Measurements from ENCODE around the gene CFAP410.

Gene CFAP410

GRCh38 chr21:44329971-44330681, 9.1 kb downstream of the CFAP410 start:
- DNase-seq: no peak

- DNase-seq: no peak
These were observed 9.9 kb downstream of the CFAP410 start for GRCh38 chr21:44329086-44329889.

- no peak for DNase-seq
These were observed 10.8 kb downstream of the CFAP410 start for GRCh38 chr21:44328242-44328895.

GRCh38 chr21:44327603-44327974, 11.6 kb downstream of the CFAP410 start:
- no peak for DNase-seq

- no peak for DNase-seq
These were observed 12.2 kb downstream of the CFAP410 start for GRCh38 chr21:44326716-44327602.

- no peak for DNase-seq
These were observed 12.9 kb downstream of the CFAP410 start for GRCh38 chr21:44326272-44326647.

GRCh38 chr21:44325386-44326271, 13.6 kb downstream of the CFAP410 start:
- no peak for DNase-seq

GRCh38 chr21:44324854-44325107, 14.4 kb downstream of the CFAP410 start:
- no peak for DNase-seq

- DNase-seq: no peak
These were observed 14.9 kb downstream of the CFAP410 start for GRCh38 chr21:44324106-44324853.

GRCh38 chr21:44323591-44323990, 15.6 kb downstream of the CFAP410 start:
- DNase-seq: no peak

GRCh38 chr21:44322621-44323325, 16.4 kb downstream of the CFAP410 start:
- DNase-seq: no peak

GRCh38 chr21:44321846-44322450, 17.2 kb downstream of the CFAP410 start:
- DNase-seq: no peak

- DNase-seq: no peak
These were observed 18.3 kb downstream of the CFAP410 start for GRCh38 chr21:44320847-44321246.

- no peak for DNase-seq
These were observed 19.7 kb downstream of the CFAP410 start for GRCh38 chr21:44319407-44320065.

- no peak for DNase-seq
These were observed 20.5 kb downstream of the CFAP410 start for GRCh38 chr21:44318489-44319285.

- DNase-seq: no peak
These were observed 21.3 kb downstream of the CFAP410 start for GRCh38 chr21:44317871-44318270.

- no peak for DNase-seq
These were observed 21.9 kb downstream of the CFAP410 start for GRCh38 chr21:44317241-44317782.

- DNase-seq: no peak
These were observed 22.8 kb downstream of the CFAP410 start for GRCh38 chr21:44316277-44316900.
